GM18499 (cell line): ENCODE measurements around the gene FMOD.
"Not testable (repeated sequence)": the region's sequence is repeated elsewhere in the genome, so short reads cannot be mapped to it uniquely, and the experiment has no call there.

Source experiments
- ATAC-seq: cut with Tn5 transposase; IDR thresholded peaks from one replicate; pipeline ENCODE4 v1.9.1; 2021; ENCODE audit warnings: moderate number of reproducible peaks; ENCODE audit not compliant: insufficient read depth, unreplicated experiment

FMOD gene

GRCh38 chr1:203308328-203308922, 42.5 kb downstream of the FMOD start:
- ATAC-seq: no peak

- ATAC-seq: no peak
Measured at GRCh38 chr1:203307641-203308126, 43.2 kb downstream of the FMOD start.

GRCh38 chr1:203306965-203307541, 43.9 kb downstream of the FMOD start:
- no peak for ATAC-seq

GRCh38 chr1:203306089-203306964, 44.6 kb downstream of the FMOD start:
- no peak for ATAC-seq

GRCh38 chr1:203305809-203306088, 45.2 kb downstream of the FMOD start:
- ATAC-seq: no peak

GRCh38 chr1:203304919-203305808, 45.8 kb downstream of the FMOD start, which contains the start of gene BTG2:
Gene BTG2 (plus strand): TSS chr1:203305519. CDS start chr1:203305607, 88 bp downstream.
- ATAC-seq: peak; percentile 35

GRCh38 chr1:203304391-203304918, 46.5 kb downstream of the FMOD start:
- ATAC-seq: no peak

- ATAC-seq: no peak
Measured at GRCh38 chr1:203302894-203303293, 48.0 kb downstream of the FMOD start.

GRCh38 chr1:203302456-203302855, 48.5 kb downstream of the FMOD start:
- ATAC-seq: no peak

- ATAC-seq: no peak
Measured at GRCh38 chr1:203301331-203301668, 49.6 kb downstream of the FMOD start.

- ATAC-seq: no peak
Measured at GRCh38 chr1:203300441-203301330, 50.2 kb downstream of the FMOD start.

- ATAC-seq: not testable (repeated sequence)
Measured at GRCh38 chr1:203299719-203300429, 51.0 kb downstream of the FMOD start.

- no peak for ATAC-seq
Measured at GRCh38 chr1:203299169-203299568, 51.8 kb downstream of the FMOD start.

GRCh38 chr1:203296460-203297073, 54.4 kb downstream of the FMOD start:
- ATAC-seq: no peak

- ATAC-seq: no peak
Measured at GRCh38 chr1:203295796-203296195, 55.1 kb downstream of the FMOD start.

GRCh38 chr1:203291201-203292096, 59.5 kb downstream of the FMOD start:
- no peak for ATAC-seq
